HG03457 (cell line): ENCODE results near the gene ASIP.
"Not testable (repeated sequence)": the region's sequence is repeated elsewhere in the genome, so short reads cannot be mapped to it uniquely, and the experiment has no call there.

ENCODE experiments used
- ATAC-seq: cut with Tn5 transposase; IDR thresholded peaks from one replicate; pipeline ENCODE4 v1.9.1; 2021; ENCODE audit warnings: moderate number of reproducible peaks; ENCODE audit not compliant: unreplicated experiment

ASIP gene, protein sequence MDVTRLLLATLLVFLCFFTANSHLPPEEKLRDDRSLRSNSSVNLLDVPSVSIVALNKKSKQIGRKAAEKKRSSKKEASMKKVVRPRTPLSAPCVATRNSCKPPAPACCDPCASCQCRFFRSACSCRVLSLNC

GRCh38 chr20:34240693-34241615 is at the start of gene ASIP:
Gene ASIP, plus strand, starts transcription at chr20:34241423. Its CDS starts 18,952 bp downstream, at chr20:34260375.
- no peak for ATAC-seq

- no peak for ATAC-seq
Observed at GRCh38 chr20:34193051-34193450, 48.2 kb upstream of the ASIP start.

DNA sequence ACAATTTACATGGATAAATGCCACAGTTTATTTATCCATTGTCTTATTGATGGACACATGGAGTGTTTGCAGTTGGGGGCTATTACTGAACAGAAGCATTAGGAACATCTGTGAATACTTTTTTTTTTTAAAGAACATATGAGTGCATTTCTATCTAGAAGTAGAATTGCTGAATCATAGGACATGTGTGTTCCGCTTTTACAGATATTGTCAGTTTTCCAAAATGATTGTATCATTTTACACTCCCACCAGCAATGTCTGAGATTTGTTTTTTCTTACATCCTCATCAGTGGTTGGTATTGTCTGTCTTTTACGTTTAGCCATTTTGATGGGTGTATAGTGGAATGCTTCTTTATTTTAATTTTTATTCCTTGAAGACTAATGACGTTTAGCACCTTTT is 42.0 kb upstream of the ASIP start:
- no peak for ATAC-seq

- no peak for ATAC-seq
Observed at GRCh38 chr20:34200023-34200422, 41.2 kb upstream of the ASIP start.

- no peak for ATAC-seq
Observed at GRCh38 chr20:34201531-34201930, 39.7 kb upstream of the ASIP start.

- ATAC-seq: not testable (repeated sequence)
Observed at GRCh38 chr20:34205172-34205880, 35.9 kb upstream of the ASIP start.

- ATAC-seq: no peak
Observed at GRCh38 chr20:34209111-34209510, 32.1 kb upstream of the ASIP start.

DNA sequence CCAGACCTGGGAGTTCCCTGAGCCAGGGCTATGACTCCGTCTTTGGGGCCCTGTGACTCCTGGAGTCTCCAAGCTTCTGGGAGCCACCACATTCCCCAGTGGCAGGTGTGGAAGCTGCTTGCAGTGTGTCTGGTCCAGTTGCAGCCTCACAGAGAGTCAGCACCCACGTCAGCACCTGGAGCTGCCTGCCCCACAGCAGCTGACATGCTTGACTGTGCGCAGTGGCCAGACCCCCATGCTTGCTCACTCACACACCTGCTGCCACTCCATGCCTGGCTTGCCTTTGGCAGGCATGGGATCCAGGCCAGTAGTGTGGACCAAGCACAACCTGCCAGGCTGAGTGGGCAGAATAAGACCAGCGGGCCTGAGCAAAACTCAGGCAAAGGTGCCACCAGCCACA is 31.0 kb upstream of the ASIP start:
- ATAC-seq: no peak

GRCh38 chr20:34211591-34211990 is 29.6 kb upstream of the ASIP start:
- ATAC-seq: no peak

DNA sequence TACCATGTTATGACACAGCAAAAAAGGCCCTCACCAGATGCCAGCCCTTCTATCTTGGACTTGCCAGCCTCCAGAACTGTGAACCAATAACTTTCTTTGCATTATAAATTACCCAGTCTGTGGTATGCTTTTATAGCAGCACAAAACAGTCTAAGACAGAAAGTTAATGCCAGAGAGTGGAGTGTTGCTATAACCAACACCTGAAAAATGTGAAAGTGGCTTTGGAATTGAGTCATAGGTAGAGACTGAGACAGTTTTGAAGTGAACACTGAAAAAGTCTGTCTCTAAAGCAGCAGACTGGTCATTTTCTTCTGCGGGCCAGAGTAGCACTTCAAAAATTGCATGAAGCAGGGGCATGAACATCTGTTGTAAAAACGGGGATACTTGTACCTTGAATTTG is 28.0 kb upstream of the ASIP start:
- no peak for ATAC-seq

DNA sequence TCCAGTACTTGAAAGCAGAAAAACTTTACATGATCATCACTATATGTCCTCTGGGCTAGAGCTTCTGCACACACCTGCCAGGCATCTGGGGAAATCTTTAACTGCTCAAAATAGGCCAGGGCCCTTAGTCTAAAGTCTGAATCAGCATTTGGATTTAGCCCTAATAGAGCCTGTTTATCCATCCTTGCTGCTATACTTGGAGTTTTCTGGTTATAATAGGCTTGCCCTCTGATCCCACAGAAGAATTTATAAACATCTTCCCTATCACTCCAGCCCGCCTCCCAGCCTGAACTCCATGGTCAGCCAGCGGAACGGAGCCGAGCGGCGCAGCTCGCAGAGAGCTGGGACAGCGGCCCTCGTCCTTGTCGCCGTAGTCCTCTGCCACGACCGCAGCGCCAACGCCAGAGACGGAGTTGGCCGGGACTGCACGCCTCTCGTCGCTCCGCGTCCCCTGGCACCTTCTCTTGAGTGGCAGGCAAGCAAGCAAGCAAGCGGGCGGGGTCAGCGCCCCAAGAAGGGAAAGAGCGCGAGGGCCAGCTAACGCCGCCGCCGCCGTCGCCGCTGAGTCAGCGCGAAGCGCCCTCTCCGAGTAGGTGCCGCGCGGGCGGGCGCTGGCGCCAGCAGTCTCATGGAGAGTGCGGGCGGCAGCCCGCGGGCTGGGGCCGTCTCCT is 25.4 kb upstream of the ASIP start:
- no peak for ATAC-seq

DNA sequence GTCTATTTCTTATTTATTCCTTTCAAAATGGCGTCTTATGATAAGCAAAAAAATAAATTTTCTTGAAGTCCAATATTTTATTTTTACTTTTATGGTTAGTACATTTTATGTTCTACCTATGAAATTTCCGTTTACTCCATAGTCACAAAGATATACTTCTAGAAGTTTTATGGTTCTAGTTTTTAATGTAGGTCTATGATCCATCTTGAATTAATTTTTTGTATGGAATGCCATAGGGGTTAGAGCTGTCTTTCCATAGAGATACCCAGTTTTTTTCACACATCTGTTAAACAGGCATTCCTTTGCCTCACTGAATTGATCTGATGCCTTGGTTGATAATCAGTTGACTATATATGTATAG is 24.9 kb upstream of the ASIP start:
- no peak for ATAC-seq

- no peak for ATAC-seq
Observed at GRCh38 chr20:34220561-34220960, 20.7 kb upstream of the ASIP start.

DNA sequence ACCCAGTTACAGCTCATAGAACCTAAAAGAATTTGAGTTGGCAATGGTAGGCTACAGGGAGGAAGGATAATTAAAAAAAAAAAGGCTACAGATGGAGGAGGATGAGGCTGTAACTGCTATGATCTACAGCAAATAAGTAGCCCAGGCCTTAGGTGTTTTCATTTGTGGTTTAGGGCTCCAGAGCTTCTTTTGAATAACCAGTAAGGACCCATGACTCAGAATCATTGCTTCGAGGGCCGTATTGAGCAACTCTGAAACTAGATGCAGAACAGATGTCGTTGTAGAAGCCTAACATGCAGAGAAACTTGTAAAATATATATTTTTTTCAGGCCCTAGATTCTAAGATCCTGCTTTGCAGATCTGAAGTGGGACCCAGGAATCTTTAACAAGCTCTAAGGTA is 19.0 kb upstream of the ASIP start:
- no peak for ATAC-seq

DNA sequence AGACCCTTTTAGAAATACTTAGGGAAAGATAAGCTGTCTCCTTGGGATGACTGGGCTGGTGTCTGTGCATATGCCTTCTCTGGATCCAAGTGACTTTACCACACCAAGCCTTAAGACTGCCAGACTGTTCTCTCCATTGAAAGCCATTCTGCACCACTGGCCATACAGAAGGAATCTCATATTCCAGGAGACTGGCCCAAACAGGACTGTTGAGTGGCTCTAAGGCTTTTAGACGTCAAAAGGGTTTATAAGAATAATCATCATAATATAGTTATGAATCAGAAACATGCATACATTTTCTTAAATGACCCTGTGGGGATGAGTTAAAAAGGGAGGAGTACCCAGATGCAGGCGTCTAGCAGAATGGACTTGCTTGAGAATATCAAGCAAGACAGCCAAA is 17.0 kb upstream of the ASIP start:
- ATAC-seq: not testable (repeated sequence)

GRCh38 chr20:34231634-34232033 is 9.6 kb upstream of the ASIP start:
- ATAC-seq: no peak

DNA sequence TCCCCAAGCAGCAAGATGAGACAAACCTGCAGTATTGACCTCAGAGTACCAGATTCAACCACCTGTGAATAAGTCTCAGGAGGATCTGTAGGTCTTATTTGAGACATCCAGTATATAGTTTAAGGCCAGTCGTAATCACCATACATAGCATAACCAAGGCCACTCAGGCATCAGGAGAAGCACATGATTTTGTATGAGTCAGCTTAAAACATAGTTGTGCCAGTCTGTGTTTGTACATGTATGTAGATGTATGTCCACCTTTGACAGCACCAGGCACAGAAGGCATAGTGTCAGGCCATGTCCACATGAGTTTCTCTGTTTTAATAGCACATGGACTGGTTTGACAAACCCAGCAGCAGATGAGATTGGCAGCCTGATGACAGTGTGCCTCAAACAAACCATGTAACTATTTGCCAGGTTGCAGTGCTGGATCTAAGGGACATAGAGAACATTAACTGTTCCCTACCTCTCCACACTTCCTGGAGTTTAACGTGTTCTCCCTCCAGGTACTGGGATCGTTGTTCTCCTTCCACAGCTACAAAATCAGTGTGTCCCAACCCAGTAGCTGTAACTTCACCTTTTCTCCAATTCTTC is 8.6 kb upstream of the ASIP start:
- ATAC-seq: no peak

DNA sequence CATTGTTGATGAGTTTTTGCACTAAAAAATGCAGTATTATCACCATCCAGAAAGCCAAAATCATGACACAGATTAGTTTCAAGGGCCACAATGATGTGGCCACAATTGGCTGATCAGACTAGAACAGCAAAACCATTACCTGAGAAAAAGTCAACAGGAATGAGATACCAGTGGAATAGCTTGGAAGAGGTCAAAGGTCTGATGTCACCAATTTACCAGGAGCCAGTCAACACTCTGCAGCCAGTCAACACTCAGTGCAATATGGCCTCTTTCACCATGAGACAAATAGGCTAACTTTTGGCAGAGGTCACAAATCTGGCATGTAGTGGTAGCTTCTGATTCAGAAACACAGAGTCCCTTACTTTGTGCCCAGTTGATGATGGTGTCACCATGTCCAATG is 7.5 kb upstream of the ASIP start:
- ATAC-seq: no peak

GRCh38 chr20:34235875-34236274 is 5.3 kb upstream of the ASIP start:
- no peak for ATAC-seq

DNA sequence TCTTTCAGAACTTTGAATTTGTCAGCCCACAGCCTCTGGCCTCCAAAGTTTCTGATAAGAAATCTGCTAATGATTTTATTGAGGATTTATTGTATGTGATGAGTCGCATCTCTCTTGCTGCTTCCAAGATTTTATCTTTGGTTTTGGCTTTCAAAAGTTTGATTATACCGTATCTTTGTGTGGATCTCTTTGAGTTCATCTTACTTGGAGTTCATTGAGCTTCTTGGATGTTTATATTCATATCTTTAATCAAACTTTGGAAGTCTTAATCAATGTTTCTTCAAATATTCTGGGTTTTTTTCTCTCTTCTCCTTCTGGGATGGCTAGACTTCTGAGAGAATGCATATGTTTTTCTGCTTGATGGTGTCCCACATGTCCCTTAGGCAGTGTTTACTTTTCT is 3.3 kb upstream of the ASIP start:
- no peak for ATAC-seq

GRCh38 chr20:34240121-34240520 is 1.1 kb upstream of the ASIP start:
- ATAC-seq: no peak
